SK-N-MC (cell line): ENCODE data around the gene TMEM163.

Source experiments
- DNase-seq: peaks from one replicate; pipeline ENCODE4 v3.0.0-alpha.2; 2011; ENCODE audit warnings: low read depth, low spot score
- H3K27ac ChIP-seq: fragments of 200-600 bp; sonication (generic); 2 replicates; pipeline ENCODE4 v1.5.1; 2016; ENCODE audit warnings: mixed run types
- H3K36me3 ChIP-seq: fragments of 200-600 bp; sonication (generic); 2 replicates; pipeline ENCODE4 v1.6.1; 2017; ENCODE audit warnings: antibody characterized with exemption, low read length, mixed read lengths; ENCODE audit not compliant: insufficient read depth
- H3K4me3 ChIP-seq: fragments of 200-600 bp; sonication (generic); 2 replicates; pipeline ENCODE4 v1.5.1; 2016
- H3K9ac ChIP-seq: fragments of 200-600 bp; sonication (generic); 2 replicates; pipeline ENCODE4 v1.8.0; 2017; ENCODE audit warnings: mixed run types, mixed read lengths; ENCODE audit not compliant: insufficient read length
- H3K9me3 ChIP-seq: fragments of 200-600 bp; sonication (generic); 2 replicates; pipeline ENCODE4 v1.6.1; 2017; ENCODE audit warnings: low read depth, mild to moderate bottlenecking, antibody characterized with exemption, low read length, moderate library complexity, mixed read lengths
- EZH2 ChIP-seq: fragments of 200-600 bp; sonication (generic); IDR thresholded peaks from one replicate; pipeline ENCODE4 v1.6.1; 2017; ENCODE audit warnings: antibody characterized with exemption
- FOXP2 ChIP-seq: optimal IDR thresholded peaks from 2 replicates; pipeline ENCODE3; 2011; ENCODE audit warnings: mild to moderate bottlenecking, moderate library complexity; ENCODE audit not compliant: insufficient read depth; ENCODE audit errors: extremely low read length, control extremely low read depth
- POLR2AphosphoS5 ChIP-seq: IDR thresholded peaks from 2 replicates; pipeline ENCODE4 v1.6.1; 2012; ENCODE audit warnings: mild to moderate bottlenecking, low read depth, low read length, borderline replicate concordance

The TMEM163 gene

GRCh38 chr2:134411279-134411827 is 307.4 kb downstream of the TMEM163 start:
- Histone ChIP-seq H3K4me3 (no peak overlapping the region), H3K36me3 (no peaks in the 10 kb centered on the region), H3K27ac (no peak overlapping the region), H3K9me3 (no peaks in the 10 kb centered on the region), H3K9ac (no peak overlapping the region)
- TF ChIP-seq FOXP2 (no peak), POLR2AphosphoS5 (no peak), EZH2 (no peak)
- no peak for DNase-seq

GRCh38 chr2:134410831-134411231 is 308.0 kb downstream of the TMEM163 start:
- Histone ChIP-seq H3K4me3 (no peak overlapping the region), H3K9ac (no peak overlapping the region), H3K9me3 (no peaks in the 10 kb centered on the region), H3K36me3 (no peaks in the 10 kb centered on the region), H3K27ac (no peak overlapping the region)
- no peak for DNase-seq
- TF ChIP-seq EZH2, result no peak
- TF ChIP-seq FOXP2, result no peak
- no peak for TF ChIP-seq POLR2AphosphoS5

- H3K9ac ChIP-seq, result no peak overlapping the region
Measured at GRCh38 chr2:134410006-134410405, 308.8 kb downstream of the TMEM163 start.

GRCh38 chr2:134408791-134409190 is 310.0 kb downstream of the TMEM163 start:
- Histone ChIP-seq H3K27ac (no peak overlapping the region), H3K36me3 (no peaks in the 10 kb centered on the region), H3K9me3 (no peaks in the 10 kb centered on the region), H3K4me3 (no peak overlapping the region), H3K9ac (no peak overlapping the region)
- no peak for TF ChIP-seq POLR2AphosphoS5
- TF ChIP-seq FOXP2, result no peak
- no peak for TF ChIP-seq EZH2
- no peak for DNase-seq

More at GRCh38 chr2:134410006-134410405, 308.8 kb downstream of the TMEM163 start:
- Histone ChIP-seq H3K27ac (no peak overlapping the region), H3K4me3 (no peak overlapping the region), H3K36me3 (no peaks in the 10 kb centered on the region), H3K9me3 (no peaks in the 10 kb centered on the region)
- TF ChIP-seq EZH2 (no peak), POLR2AphosphoS5 (no peak), FOXP2 (no peak)
- no peak for DNase-seq

- DNase-seq, result no peak
- no peaks in the 10 kb centered on the region for H3K36me3 ChIP-seq
- H3K9me3 ChIP-seq, result no peaks in the 10 kb centered on the region
- H3K9ac ChIP-seq, result no peak overlapping the region
- H3K4me3 ChIP-seq, result no peak overlapping the region
- no peak overlapping the region for H3K27ac ChIP-seq
- TF ChIP-seq EZH2 (no peak), FOXP2 (no peak), POLR2AphosphoS5 (no peak)
Measured at GRCh38 chr2:134408386-134408785, 310.4 kb downstream of the TMEM163 start.

GRCh38 chr2:134407154-134407890 is 311.5 kb downstream of the TMEM163 start:
- Histone ChIP-seq H3K9ac (no peak overlapping the region), H3K9me3 (no peaks in the 10 kb centered on the region), H3K4me3 (no peak overlapping the region), H3K36me3 (no peaks in the 10 kb centered on the region), H3K27ac (no peak overlapping the region)
- no peak for TF ChIP-seq FOXP2
- TF ChIP-seq EZH2, result no peak
- TF ChIP-seq POLR2AphosphoS5, result no peak
- no peak for DNase-seq

GRCh38 chr2:134406736-134407135 is 312.1 kb downstream of the TMEM163 start:
- Histone ChIP-seq H3K9me3 (no peaks in the 10 kb centered on the region), H3K27ac (no peak overlapping the region), H3K36me3 (no peaks in the 10 kb centered on the region), H3K9ac (no peak overlapping the region), H3K4me3 (no peak overlapping the region)
- DNase-seq, result no peak
- TF ChIP-seq FOXP2, result no peak
- no peak for TF ChIP-seq EZH2
- TF ChIP-seq POLR2AphosphoS5, result no peak

- H3K9me3 ChIP-seq, result no peaks in the 10 kb centered on the region
- no peak overlapping the region for H3K27ac ChIP-seq
Measured at GRCh38 chr2:134406311-134406710, 312.5 kb downstream of the TMEM163 start.

More at GRCh38 chr2:134406311-134406710, 312.5 kb downstream of the TMEM163 start:
- no peaks in the 10 kb centered on the region for H3K36me3 ChIP-seq
- TF ChIP-seq POLR2AphosphoS5 (no peak), EZH2 (no peak)
- DNase-seq, result no peak
- no peak overlapping the region for H3K4me3 ChIP-seq
- no peak overlapping the region for H3K9ac ChIP-seq
